Inflammatory macrophage (primary cell): ENCODE data around the gene CELA2B.
"Not testable (repeated sequence)": the region's sequence is repeated elsewhere in the genome, so short reads cannot be mapped to it uniquely, and the experiment has no call there.

Experiments used
- DNase-seq, 2 donors: peaks; one replicate each; pipeline ENCODE4 v3.0.0-alpha.2; 2020 to 2022

Gene CELA2B

GRCh38 chr1:15469361-15469760 is 6.5 kb upstream of the CELA2B start:
- no peak for DNase-seq

DNA sequence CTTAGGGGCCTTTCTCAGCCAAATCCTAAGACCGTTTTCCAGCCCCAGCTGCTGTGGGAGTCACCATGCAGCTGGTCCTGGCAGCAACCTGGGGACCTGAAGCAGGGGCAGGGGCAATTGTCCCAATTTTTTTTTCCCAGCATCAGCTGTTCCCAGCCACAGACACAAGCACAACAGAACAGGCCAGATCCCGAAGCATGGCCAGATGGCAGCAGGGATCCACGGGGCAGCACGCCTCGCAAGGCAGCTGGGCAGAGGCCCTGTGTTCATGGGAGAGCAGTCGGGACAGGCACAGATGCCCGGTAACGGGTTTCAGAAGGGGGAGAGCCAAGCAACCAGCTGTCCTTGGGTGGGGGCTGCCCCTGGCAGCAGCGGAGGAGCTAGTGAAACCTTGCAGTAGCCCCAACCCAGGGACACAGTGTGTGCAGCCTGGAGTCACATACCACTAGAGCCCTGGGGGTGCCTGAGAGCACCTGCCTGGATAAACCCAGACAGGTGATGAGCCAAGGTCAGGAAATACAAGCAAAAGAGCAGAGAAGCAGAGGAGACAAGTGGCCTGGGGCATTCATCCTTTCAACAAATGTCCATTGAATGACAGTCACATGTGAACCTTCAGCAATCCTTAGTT is 6.0 kb upstream of the CELA2B start:
- not testable (repeated sequence) for DNase-seq

DNA sequence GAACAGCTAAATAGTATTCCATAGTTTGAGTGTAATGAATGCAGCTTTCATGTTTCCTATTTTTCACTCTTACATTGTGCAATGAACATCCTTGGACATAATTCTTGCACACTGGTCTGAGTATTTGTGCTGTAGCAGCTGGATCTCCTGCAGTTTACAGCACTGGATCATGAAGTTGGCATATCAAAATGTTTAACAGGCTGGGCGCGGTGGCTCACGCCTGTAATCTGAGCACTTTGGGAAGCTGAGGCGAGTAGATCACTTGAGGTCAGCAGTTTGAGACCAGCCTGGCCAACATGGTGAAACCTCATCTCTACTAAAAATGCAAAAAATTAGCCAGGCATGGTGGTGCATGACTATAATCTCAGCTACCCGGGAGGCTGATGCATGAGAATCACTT is 4.8 kb upstream of the CELA2B start:
- DNase-seq = not testable (repeated sequence)

DNA sequence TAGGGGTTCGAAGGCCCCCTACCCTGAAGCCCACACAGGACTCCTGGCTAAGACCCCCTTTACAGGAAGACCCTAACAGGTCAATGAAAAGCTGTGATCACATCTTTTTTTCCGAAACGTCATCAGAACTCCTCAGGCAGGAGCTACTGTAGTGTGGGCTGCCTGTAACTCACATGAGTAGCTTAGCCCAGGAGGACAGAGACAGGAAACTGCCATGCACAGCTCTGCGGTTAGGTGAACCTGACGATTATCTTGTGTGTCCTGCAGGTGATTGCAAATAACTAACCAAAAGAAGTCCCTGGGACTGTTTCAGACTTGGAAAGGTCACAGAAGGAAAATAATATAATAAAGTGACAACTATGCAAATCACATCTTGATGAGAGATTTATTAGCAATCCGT is 4.2 kb upstream of the CELA2B start:
- DNase-seq = not testable (repeated sequence)

- no peak for DNase-seq
These were observed 3.3 kb upstream of the CELA2B start for GRCh38 chr1:15472587-15472986.

GRCh38 chr1:15476927-15477326 is 1.0 kb downstream of the CELA2B start:
- no peak for DNase-seq

DNA sequence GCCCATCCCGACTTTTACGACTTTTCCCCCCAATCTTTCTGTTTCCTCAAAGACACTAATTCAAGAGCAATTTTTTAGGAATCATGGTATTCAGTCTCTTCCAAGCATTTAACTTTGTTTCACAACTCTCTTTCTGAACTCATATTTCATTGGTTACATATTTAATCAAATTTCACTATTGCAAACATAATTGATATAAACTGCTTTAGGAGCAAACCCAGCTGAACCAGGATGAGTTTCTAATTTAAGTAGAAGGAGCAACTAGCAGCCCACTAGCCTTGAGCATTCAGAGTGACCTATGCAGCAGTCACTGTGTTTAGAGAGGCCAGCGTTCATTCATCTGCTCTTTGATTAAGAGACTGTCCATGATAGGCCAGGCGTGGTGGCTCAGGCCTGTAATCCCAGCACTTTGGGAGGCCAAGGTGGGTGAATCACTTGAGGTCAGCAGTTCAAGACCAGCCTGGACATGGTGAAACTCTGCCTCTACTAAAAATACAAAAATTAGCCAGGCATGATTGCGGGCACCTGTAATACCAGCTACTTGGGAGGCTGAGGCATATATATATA is 1.8 kb downstream of the CELA2B start:
- no peak for DNase-seq

DNA sequence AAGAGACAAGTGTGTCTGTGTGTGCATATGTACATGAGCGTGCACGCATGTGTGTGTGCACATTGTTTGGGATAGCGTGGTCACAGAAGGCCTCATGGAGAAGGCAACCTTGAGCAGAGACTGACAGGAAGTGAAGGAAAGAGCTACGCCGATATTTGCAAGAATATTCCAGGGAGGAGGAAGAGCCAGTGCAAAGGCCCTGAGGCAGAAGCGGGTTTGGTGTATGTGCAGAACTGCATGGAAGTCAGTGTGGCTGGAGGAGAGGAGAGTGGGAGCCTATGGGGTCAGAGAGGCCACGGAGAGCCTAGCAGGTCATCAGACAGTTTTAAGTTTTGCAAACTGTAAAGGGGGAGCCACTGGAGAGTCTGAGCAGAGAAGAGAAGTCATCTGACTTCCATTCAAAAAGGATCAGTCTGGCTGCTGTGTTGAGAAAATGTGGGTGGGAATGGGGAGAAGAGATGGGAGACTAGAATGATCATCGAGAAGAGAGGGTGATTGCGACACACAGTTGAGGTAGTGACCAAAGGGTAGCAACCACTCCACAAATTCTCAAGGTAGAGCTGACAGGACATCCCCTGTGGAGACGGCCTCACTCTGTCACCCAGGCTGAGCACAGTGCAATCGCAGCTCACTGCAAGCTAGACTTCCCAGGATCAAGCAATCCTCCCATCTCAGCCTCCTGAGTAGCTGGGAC is 3.9 kb downstream of the CELA2B start:
- DNase-seq = no peak

- DNase-seq = not testable (repeated sequence)
These were observed 6.6 kb downstream of the CELA2B start for GRCh38 chr1:15482455-15482854.

- not testable (repeated sequence) for DNase-seq
These were observed 7.2 kb downstream of the CELA2B start for GRCh38 chr1:15482983-15483543.

DNA sequence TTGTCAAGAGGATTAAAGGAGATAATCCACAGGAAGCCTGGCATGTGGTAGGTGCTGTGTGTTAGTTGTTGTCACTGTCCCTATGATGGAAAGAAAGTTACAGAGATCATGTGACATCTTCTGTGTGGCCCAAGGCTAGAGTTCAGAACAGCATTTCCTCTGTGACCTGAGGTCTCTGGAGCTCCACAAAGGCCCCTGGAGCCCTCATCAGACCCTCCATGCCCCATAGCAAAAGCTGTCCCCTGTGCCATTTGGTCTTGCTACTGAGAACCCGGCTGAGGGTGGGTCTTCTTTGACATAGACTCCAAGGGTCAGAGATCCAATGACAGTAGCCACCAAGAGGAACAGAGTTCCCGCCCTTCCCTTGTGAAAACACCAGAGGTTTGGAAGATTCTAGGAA is 8.1 kb downstream of the CELA2B start:
- no peak for DNase-seq

GRCh38 chr1:15484443-15484842 is 8.5 kb downstream of the CELA2B start:
- DNase-seq = not testable (repeated sequence)

DNA sequence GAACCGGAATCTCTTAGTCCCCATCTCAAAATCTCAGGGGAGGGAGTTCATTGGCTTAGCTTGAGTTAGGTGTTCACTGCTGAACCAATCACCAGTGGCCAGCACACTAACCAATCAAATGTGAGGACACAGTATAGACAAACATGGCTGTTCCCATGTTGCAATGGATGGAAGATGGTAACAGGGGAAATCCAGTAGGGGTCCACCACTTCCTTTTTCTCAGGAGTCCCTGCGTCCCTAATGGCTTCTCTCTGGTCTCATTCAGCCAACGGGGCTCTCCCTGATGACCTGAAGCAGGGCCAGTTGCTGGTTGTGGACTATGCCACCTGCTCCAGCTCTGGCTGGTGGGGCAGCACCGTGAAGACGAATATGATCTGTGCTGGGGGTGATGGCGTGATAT is 9.7 kb downstream of the CELA2B start:
- DNase-seq = no peak

GRCh38 chr1:15486844-15487610 is 11.1 kb downstream of the CELA2B start:
- not testable (repeated sequence) for DNase-seq

GRCh38 chr1:15488371-15488770 is 12.5 kb downstream of the CELA2B start:
- no peak for DNase-seq

DNA sequence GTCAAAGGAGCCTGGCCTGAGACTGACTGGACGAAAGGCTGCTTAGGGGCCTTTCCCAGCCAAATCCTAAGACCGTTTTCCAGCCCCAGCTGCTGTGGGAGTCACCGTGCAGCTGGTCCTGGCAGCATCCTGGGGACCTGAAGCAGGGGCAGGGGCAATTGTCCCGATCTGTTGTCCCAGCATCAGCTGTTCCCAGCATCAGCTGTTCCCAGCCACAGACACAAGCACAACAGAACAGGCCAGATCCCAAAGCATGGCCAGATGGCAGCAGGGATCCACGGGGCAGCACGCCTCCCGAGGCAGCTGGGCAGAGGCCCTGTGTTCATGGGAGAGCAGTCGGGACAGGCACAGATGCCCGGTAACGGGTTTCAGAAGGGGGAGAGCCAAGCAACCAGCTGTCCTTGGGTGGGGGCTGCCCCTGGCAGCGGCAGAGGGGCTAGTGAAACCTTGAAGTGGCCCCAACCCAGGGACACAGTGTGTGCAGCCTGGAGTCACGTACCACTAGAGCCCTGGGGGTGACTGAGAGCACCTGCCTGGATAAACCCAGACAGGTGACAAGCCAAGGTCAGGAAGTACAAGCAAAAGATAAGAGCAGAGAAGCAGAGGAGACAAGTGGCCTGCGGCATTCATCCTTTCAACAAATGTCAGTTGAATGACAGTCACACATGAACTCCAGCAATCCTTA is 13.3 kb downstream of the CELA2B start:
- no peak for DNase-seq

DNA sequence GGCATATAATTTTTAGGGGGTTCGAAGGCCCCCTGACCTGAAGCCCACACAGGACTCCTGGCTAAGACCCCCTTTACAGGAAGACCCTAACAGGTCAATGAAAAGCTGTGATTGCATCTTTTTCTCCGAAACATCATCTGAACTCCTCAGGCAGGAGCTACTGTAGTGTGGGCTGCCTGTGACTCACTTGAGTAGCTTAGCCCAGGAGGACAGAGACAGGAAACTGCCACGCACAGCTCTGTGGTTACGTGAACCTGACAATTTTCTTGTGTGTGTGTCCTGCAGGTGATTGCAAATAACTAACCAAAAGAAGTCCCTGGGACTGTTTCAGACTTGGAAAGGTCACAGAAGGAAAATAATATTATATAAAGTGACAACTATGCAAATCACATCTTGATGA is 15.1 kb downstream of the CELA2B start:
- not testable (repeated sequence) for DNase-seq

DNA sequence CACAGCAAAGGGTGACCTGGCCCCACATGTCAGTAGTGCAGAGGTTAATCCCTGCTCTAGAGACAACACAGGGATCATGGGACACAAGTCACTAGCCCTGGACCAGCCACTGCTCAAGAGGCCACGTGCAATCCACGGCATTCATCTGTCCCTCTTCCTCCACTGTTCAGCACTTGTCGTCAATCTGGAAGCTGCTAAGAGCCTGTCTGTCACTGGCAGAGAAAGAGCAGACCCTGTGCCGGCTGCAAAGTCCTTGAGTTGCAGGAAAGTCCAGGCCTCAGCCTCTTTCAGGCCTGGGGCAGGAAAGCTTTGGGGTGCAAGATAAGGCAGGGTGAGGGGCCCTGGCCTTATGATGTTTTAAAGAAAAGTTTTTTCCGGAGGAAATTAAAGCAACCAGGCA is 16.7 kb downstream of the CELA2B start:
- DNase-seq = no peak

GRCh38 chr1:15493869-15494390 is 18.0 kb downstream of the CELA2B start:
- no peak for DNase-seq

DNA sequence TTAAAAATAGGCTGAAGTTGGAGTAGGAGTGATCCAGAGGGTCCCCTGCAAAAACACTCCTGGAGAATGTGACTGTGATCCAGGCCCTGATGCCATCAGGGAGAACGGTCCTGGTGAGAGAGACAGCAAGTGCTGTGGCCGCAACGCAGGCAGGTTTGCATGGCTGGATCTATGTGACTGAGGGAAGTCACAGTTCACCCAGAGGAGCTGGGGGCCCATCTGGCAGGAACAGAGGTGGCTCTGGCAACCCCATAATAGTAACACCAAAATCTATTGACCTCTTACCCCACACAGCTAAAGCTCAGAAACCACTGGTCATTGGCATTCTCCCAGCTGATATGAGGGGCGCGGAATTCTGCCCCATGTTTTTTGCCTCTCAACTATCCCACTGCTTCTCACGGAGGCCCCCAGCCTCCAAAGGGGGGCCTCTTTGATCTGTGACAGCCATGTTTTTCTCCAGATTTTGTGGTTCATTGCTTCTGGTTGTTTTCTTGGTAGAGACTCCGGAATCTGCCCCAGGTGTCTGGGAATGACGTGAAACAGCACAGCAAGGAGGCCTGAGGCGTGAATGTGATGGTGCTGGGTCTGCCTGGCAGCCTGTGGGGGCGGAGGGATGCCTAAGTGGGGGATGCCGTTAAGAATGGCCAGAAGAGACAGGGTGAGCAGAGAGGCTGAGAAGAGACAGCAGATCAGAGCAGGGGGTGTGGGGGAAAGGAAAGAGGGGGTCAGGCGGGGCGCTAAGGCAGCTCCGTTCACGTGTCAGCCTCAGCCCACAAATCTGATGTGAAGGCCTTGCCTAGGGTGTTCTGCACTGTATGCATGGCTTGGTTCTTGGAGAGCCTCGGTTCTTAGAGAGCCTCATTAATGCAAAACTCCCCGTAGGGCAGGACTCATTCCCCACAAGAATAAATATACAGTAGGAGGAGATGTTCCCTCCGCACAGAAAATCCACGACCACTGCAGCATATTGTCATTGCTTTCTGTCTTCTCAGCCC is 24.6 kb downstream of the CELA2B start:
- DNase-seq = no peak
